ENCODE data around the gene TMEM163. TPM values are rescaled to one million over a fixed set of nuclear protein-coding genes. Genes with fewer than 3 reads are reported as not detected.

Gene TMEM163
- total RNA-seq, 1 experiment from 2014 or later: 4.1 TPM

DNA sequence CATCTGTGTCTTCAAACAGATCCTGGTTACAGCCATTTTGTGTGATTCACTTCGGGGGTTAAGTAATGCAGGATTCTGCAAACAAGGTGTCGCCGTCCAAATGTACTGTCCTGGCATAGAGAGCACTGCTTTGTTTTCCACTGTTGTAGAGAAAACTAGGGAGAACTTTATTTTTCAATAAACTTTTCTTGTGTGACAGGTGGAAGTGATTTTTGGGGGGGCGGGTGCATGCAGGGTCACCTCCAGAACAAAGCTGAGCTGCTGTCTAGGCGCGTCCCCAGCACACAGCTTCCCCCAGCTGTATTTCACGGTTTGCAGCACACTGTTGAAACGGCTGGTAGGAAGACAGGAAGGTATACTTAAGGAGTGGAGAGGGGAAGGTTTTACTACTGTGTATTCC is 264.4 kb downstream of the TMEM163 start:
- Histone ChIP-seq H3K36me3 (ENCODE audit: control insufficient read depth, insufficient read depth, low read length) (no peaks in the 10 kb centered on the region; the same call in 1 of the 2 replicates), H3K9me3 (no peaks in the 10 kb centered on the region), H3K4me1 (peaks cover 3% of the 10 kb centered on the region; the same call in 1 of the 2 replicates), H3K4me3 (ENCODE audit: low read depth, low read length) (no peak overlapping the region), H3K27me3 (replicated peaks; ENCODE audit: control insufficient read depth, insufficient read depth, low read length) (no peaks in the 10 kb centered on the region)
- CTCF ChIA-PET: interaction anchor here (0.7 kb wide), 1 partner anchor 223 kb away, joined by 3 read pairs; no protein-coding TSS in a partner anchor
- H3K27me3 Mint-ChIP-seq (ENCODE audit: insufficient read depth, unreplicated experiment): no peaks in the 10 kb centered on the region
- intact Hi-C loops (cut with micrococcal nuclease; ENCODE audit: unreplicated experiment): loop anchor here (5.0 kb wide), 2 partner anchors 62 to 567 kb away; no protein-coding TSS in a partner anchor
- no peak overlapping the region for H3K4me3 Mint-ChIP-seq (ENCODE audit: unreplicated experiment)
- POLR2A ChIA-PET: no interaction called here
- no peak overlapping the region for H3K27ac Mint-ChIP-seq (ENCODE audit: unreplicated experiment)
- DNase-seq: peak in 1 of 2 experiments; percentile 7
- H3K4me1 Mint-ChIP-seq (ENCODE audit: low read depth, unreplicated experiment): peaks cover 7% of the 10 kb centered on the region
- peaks cover 19% of the 10 kb centered on the region for H3K36me3 Mint-ChIP-seq (ENCODE audit: insufficient read depth, unreplicated experiment)
- no peaks in the 10 kb centered on the region for H3K9me3 Mint-ChIP-seq (ENCODE audit: unreplicated experiment)
- TF ChIP-seq, protein P1, sequence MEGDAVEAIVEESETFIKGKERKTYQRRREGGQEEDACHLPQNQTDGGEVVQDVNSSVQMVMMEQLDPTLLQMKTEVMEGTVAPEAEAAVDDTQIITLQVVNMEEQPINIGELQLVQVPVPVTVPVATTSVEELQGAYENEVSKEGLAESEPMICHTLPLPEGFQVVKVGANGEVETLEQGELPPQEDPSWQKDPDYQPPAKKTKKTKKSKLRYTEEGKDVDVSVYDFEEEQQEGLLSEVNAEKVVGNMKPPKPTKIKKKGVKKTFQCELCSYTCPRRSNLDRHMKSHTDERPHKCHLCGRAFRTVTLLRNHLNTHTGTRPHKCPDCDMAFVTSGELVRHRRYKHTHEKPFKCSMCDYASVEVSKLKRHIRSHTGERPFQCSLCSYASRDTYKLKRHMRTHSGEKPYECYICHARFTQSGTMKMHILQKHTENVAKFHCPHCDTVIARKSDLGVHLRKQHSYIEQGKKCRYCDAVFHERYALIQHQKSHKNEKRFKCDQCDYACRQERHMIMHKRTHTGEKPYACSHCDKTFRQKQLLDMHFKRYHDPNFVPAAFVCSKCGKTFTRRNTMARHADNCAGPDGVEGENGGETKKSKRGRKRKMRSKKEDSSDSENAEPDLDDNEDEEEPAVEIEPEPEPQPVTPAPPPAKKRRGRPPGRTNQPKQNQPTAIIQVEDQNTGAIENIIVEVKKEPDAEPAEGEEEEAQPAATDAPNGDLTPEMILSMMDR (IDR thresholded peaks at IDR 0.05; ENCODE audit: insufficient read depth in 1 of 2, low read depth in 1 of 2, low read length in 1 of 2, severe bottlenecking in 1 of 2, unreplicated experiment in 1 of 2): no peak
- BruUV-seq (replicated peaks): no TSS peak

- Mint-ChIP-seq H3K4me3 (ENCODE audit: unreplicated experiment) (no peak overlapping the region), H3K4me1 (ENCODE audit: low read depth, unreplicated experiment) (peaks cover 7% of the 10 kb centered on the region), H3K27me3 (ENCODE audit: insufficient read depth, unreplicated experiment) (no peaks in the 10 kb centered on the region), H3K9me3 (ENCODE audit: unreplicated experiment) (no peaks in the 10 kb centered on the region), H3K27ac (ENCODE audit: unreplicated experiment) (no peak overlapping the region), H3K36me3 (ENCODE audit: insufficient read depth, unreplicated experiment) (peaks cover 19% of the 10 kb centered on the region)
- BruUV-seq (replicated peaks): no TSS peak
- Histone ChIP-seq H3K36me3 (ENCODE audit: control insufficient read depth, insufficient read depth, low read length) (no peaks in the 10 kb centered on the region; the same call in 1 of the 2 replicates), H3K4me3 (ENCODE audit: low read depth, low read length) (no peak overlapping the region), H3K4me1 (peaks cover 3% of the 10 kb centered on the region; the same call in 1 of the 2 replicates), H3K27me3 (replicated peaks; ENCODE audit: control insufficient read depth, insufficient read depth, low read length) (no peaks in the 10 kb centered on the region), H3K9me3 (no peaks in the 10 kb centered on the region)
- TF ChIP-seq, protein P1 (IDR thresholded peaks at IDR 0.05; ENCODE audit: insufficient read depth in 1 of 2, low read depth in 1 of 2, low read length in 1 of 2, severe bottlenecking in 1 of 2, unreplicated experiment in 1 of 2): no peak
- peak in 1 of 2 experiments; percentile 9 for DNase-seq
- ChIA-PET CTCF (no interaction called here), POLR2A (no interaction called here)
- intact Hi-C loops (cut with micrococcal nuclease; ENCODE audit: unreplicated experiment): loop anchor here (5.0 kb wide), 2 partner anchors 62 to 567 kb away; no protein-coding TSS in a partner anchor
Measured at GRCh38 chr2:134453973-134454372, 264.8 kb downstream of the TMEM163 start.

GRCh38 chr2:134453476-134453875 is 265.3 kb downstream of the TMEM163 start:
- intact Hi-C loops (cut with micrococcal nuclease; ENCODE audit: unreplicated experiment): loop anchor here (5.0 kb wide), 2 partner anchors 61 to 566 kb away; no protein-coding TSS in a partner anchor
- Mint-ChIP-seq H3K36me3 (ENCODE audit: insufficient read depth, unreplicated experiment) (peaks cover 19% of the 10 kb centered on the region), H3K4me3 (ENCODE audit: unreplicated experiment) (no peak overlapping the region), H3K27ac (ENCODE audit: unreplicated experiment) (no peak overlapping the region), H3K27me3 (ENCODE audit: insufficient read depth, unreplicated experiment) (no peaks in the 10 kb centered on the region), H3K4me1 (ENCODE audit: low read depth, unreplicated experiment) (peaks cover 7% of the 10 kb centered on the region), H3K9me3 (ENCODE audit: unreplicated experiment) (no peaks in the 10 kb centered on the region)
- peak in 1 of 2 experiments; percentile 9 for DNase-seq
- Histone ChIP-seq H3K4me1 (peaks cover 3% of the 10 kb centered on the region; the same call in 1 of the 2 replicates), H3K27me3 (replicated peaks; ENCODE audit: control insufficient read depth, insufficient read depth, low read length) (no peaks in the 10 kb centered on the region), H3K4me3 (ENCODE audit: low read depth, low read length) (no peak overlapping the region), H3K36me3 (ENCODE audit: control insufficient read depth, insufficient read depth, low read length) (no peaks in the 10 kb centered on the region; the same call in 1 of the 2 replicates), H3K9me3 (no peaks in the 10 kb centered on the region)
- ChIA-PET POLR2A (no interaction called here), CTCF (no interaction called here)
- no TSS peak for BruUV-seq (replicated peaks)
- TF ChIP-seq, protein P1 (IDR thresholded peaks at IDR 0.05; ENCODE audit: insufficient read depth in 1 of 2, low read depth in 1 of 2, low read length in 1 of 2, severe bottlenecking in 1 of 2, unreplicated experiment in 1 of 2): no peak

Data from Caco-2 (cell line).